ENCODE results near the gene CTDNEP1.

Gene CTDNEP1

DNA sequence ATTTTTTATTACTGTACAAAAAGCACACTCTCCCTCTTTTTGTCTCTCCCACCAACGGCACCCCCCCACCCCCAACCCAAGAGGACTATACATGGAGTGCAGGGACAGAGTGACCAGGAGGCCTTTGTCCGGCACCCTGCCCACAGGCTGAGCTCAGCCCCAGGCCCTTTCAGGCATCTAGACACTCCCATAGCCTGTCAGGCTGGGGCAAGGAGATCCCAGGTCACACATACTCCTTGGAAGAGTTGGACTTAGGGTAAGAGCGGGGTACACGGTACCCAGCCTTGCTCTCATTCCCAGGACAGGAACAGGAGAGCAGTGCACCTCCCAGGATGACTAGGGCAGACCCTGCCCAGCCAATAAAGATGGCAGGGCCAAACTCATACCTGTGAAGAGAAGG lies 8.6 kb upstream of the CTDNEP1 start:
- no peak overlapping the region for H3K27ac ChIP-seq
- TF ChIP-seq Cebpa-rat (IDR thresholded peaks at IDR 0.05) = no peak

DNA sequence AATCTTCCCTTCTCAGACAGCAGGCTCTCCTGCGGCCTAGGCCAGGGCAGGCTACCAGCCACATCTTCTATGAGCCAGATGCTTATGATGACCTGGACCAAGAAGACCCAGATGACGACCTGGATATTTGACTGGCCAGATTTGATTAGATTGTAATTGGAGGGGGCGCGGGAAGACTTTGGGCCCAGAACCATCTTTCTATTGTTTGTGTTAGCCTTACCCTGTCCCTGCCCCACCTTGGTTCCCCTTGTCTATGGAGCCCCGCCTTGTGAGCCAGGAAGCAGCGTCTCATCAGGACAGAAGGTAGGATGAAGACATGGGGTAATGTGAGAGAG lies 8.0 kb upstream of the CTDNEP1 start:
- TF ChIP-seq Cebpa-rat (IDR thresholded peaks at IDR 0.05) = no peak
- Histone ChIP-seq H3K4me2 (no peak overlapping the region), H3K9ac (no peak overlapping the region)

More for the DNA sequence above, 8.6 kb upstream of the CTDNEP1 start:
- H3K36me3 ChIP-seq = peaks cover 53% of the 10 kb centered on the region
- peaks cover 52% of the 10 kb centered on the region for H4K20me1 ChIP-seq
- no peak overlapping the region for H3K4me2 ChIP-seq
- H3K4me3 ChIP-seq = no peak overlapping the region
- H3K27me3 ChIP-seq = peaks cover 65% of the 10 kb centered on the region
- H3K4me1 ChIP-seq = peaks cover 29% of the 10 kb centered on the region
- no peaks in the 10 kb centered on the region for H3K9me3 ChIP-seq
- H3K9ac ChIP-seq = no peak overlapping the region

DNA sequence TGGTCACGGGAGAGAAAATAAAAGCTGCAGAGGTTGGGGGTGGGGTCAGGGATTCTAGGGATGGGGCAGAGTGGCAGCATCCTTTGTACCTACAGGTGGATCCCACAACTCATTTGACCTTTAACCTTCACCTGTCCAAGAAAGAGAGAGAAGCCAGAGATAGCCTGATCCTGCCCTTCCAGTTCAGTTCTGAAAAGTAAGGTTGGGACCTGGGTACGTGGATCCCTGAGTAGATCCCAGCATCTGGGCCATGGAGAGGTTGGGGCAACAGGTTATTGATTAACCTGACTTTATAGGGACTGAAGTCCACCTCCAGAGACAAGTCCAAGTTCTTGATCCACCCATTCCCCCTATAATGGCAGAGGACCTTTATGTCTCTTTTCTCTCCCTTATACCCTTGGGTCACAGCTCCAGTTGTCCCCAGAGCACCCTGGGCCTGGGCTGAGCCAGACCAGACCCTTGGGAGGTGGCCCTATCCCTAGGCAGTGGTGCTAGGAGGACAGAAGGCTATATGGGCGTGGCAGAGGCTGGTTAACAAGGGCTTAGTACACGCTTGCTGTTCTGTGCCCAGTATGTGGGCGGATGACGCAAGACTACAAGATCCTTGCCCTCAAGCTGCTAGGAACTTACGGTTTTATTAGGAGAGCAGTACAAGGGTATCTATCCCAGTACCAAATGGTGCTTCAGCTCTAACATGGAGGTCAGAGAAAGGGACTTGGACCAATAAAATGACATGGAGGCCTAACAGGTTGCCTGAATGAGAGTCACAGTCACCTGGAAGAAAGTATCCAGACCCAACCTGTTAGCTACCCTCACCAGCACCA lies 7.4 kb upstream of the CTDNEP1 start:
- Histone ChIP-seq H3K4me3 (no peak overlapping the region), H3K27ac (no peak overlapping the region), H3K9me3 (no peaks in the 10 kb centered on the region), H3K36me3 (peaks cover 65% of the 10 kb centered on the region), H3K4me1 (peaks cover 29% of the 10 kb centered on the region), H3K27me3 (peaks cover 53% of the 10 kb centered on the region), H3K4me2 (no peak overlapping the region), H3K9ac (no peak overlapping the region), H4K20me1 (peaks cover 52% of the 10 kb centered on the region)
- peak; percentile 37; the same call in 1 of the 2 replicates for TF ChIP-seq Cebpa-rat (IDR thresholded peaks at IDR 0.05)

More for the DNA sequence above, 8.0 kb upstream of the CTDNEP1 start:
- Histone ChIP-seq H4K20me1 (peaks cover 52% of the 10 kb centered on the region), H3K27ac (no peak overlapping the region), H3K4me1 (peaks cover 29% of the 10 kb centered on the region), H3K27me3 (peaks cover 59% of the 10 kb centered on the region), H3K36me3 (peaks cover 60% of the 10 kb centered on the region), H3K9me3 (no peaks in the 10 kb centered on the region), H3K4me3 (no peak overlapping the region)

GRCh38 chr17:7256766-7257456 lies 5.4 kb upstream of the CTDNEP1 start:
- no peak for TF ChIP-seq Cebpa-rat (IDR thresholded peaks at IDR 0.05)
- no peak overlapping the region for H3K27ac ChIP-seq
- H3K36me3 ChIP-seq = peaks cover 66% of the 10 kb centered on the region

GRCh38 chr17:7254511-7254910 lies 3.0 kb upstream of the CTDNEP1 start:
- Histone ChIP-seq H3K4me2 (no peak overlapping the region), H3K27ac (no peak overlapping the region), H3K9me3 (no peaks in the 10 kb centered on the region), H3K4me3 (no peak overlapping the region), H3K27me3 (peaks cover 9% of the 10 kb centered on the region), H3K36me3 (peaks cover 57% of the 10 kb centered on the region), H3K4me1 (peaks cover 21% of the 10 kb centered on the region), H4K20me1 (peaks cover 25% of the 10 kb centered on the region), H3K9ac (no peak overlapping the region)
- TF ChIP-seq Cebpa-rat (IDR thresholded peaks at IDR 0.05) = no peak

More at GRCh38 chr17:7256766-7257456, 5.4 kb upstream of the CTDNEP1 start:
- peaks cover 33% of the 10 kb centered on the region for H3K27me3 ChIP-seq
- peaks cover 24% of the 10 kb centered on the region for H3K4me1 ChIP-seq
- H3K4me3 ChIP-seq = no peak overlapping the region
- no peak overlapping the region for H3K9ac ChIP-seq
- H4K20me1 ChIP-seq = peaks cover 35% of the 10 kb centered on the region
- H3K4me2 ChIP-seq = no peak overlapping the region
- no peaks in the 10 kb centered on the region for H3K9me3 ChIP-seq

GRCh38 chr17:7253082-7253481 lies 1.5 kb upstream of the CTDNEP1 start:
- Histone ChIP-seq H3K4me3 (peak overlapping the region; percentile 81), H4K20me1 (peaks cover 29% of the 10 kb centered on the region), H3K4me2 (peak overlapping the region; percentile 81), H3K4me1 (peaks cover 35% of the 10 kb centered on the region), H3K9me3 (no peaks in the 10 kb centered on the region), H3K27ac (peak overlapping the region; percentile 90), H3K36me3 (peaks cover 47% of the 10 kb centered on the region), H3K9ac (peak overlapping the region; percentile 94), H3K27me3 (no peaks in the 10 kb centered on the region)
- TF ChIP-seq Cebpa-rat (IDR thresholded peaks at IDR 0.05) = no peak

- Histone ChIP-seq H4K20me1 (peaks cover 35% of the 10 kb centered on the region), H3K4me3 (peak within 1 kb of the TSS; percentile 81), H3K36me3 (peaks cover 41% of the 10 kb centered on the region), H3K27me3 (no peaks in the 10 kb centered on the region), H3K9me3 (no peaks in the 10 kb centered on the region), H3K4me2 (peak within 1 kb of the TSS; percentile 99), H3K9ac (peak within 1 kb of the TSS; percentile 94), H3K27ac (peak within 1 kb of the TSS; percentile 90), H3K4me1 (peaks cover 35% of the 10 kb centered on the region)
- TF ChIP-seq Cebpa-rat (IDR thresholded peaks at IDR 0.05) = no peak
Measured at GRCh38 chr17:7252176-7253043, 876 bp upstream of the CTDNEP1 start, which contains the start of gene ELP5. ELP5 (plus strand) TSS chr17:7252215; CDS start chr17:7252551, 336 bp downstream.

DNA sequence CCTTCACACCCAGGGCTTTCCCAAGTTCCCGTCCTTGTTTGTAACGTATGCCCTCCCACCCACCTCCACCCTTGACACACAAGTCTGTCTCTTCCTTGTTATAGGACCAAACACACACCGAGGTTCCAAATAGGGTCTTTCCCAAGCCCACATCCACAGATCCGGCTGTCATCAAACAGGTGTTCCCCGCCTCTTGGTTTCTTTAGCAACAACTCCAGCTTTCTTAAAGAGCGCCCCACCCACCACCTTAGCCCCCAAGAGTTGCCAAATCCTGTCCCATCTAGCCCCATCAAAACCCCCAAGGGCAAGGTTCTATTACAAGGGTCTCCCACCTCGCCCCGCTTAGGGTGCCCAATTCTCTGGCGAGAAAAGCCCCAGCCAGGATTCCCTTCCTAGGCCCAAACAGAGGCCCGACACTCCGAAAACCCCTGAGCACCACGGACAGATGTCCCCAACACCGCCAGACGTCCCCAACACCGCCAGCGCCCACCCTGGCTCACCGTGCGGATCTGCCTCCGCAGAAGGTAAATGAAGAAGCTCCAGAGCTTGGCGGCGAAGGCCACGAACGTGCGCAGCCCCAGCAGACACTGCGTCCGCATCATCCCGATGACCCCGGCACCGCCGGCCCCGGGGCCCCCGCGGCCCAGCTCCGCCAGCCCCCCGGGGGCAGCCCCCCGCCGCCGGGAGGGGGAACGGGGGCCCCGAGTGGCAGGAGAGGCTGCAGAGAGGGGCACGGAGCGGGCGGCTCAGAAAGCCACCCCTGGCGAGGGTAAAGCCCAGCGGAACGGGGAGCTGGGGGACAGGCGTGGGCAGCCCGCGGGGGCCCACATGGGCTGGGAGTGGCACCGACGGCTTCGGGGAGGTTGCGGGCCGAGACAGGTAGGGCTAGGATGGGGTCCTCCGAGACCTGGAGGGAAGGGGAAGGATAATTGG lies 573 bp downstream of the CTDNEP1 start:
- Histone ChIP-seq H3K36me3 (peaks cover 41% of the 10 kb centered on the region), H3K9ac (peak overlapping the region; percentile 94), H3K27ac (peak overlapping the region; percentile 90), H3K9me3 (no peaks in the 10 kb centered on the region), H3K27me3 (no peaks in the 10 kb centered on the region), H4K20me1 (peaks cover 50% of the 10 kb centered on the region), H3K4me3 (peak overlapping the region; percentile 81), H3K4me2 (peak overlapping the region; percentile 99), H3K4me1 (peaks cover 35% of the 10 kb centered on the region)
- TF ChIP-seq Cebpa-rat (IDR thresholded peaks at IDR 0.05) = no peak
